ENCODE measurements around the gene TACSTD2. TPM values are rescaled to one million over a fixed set of nuclear protein-coding genes. Genes with fewer than 3 reads are reported as not detected.
"Not testable (repeated sequence)": the region's sequence is repeated elsewhere in the genome, so short reads cannot be mapped to it uniquely, and the experiment has no call there.

TACSTD2 gene
- total RNA-seq, 2 donors from 2014 or later: 0.46 to 0.51 TPM

DNA sequence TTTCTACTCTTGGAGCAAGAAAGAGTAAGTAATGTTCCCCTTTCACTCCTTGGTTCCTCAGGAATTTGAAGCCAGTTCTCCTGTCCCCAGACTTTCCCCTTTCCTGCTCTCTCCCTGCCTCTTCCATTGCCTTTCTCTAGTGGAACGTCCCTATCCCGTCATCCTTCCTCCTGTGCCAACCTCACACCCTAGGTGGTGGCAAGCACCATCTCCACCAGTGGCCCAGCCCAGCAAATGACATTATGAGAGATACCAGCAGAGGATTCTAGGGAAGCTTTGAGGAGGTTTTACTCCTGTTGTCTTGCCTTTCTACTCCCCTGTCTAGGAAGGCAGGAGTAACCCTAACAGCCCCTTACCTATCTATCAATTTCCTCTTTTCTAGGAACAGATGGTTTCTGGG, 8.1 kb upstream of the TACSTD2 start:
- peaks cover under 1% of the 10 kb centered on the region for H3K4me1 Mint-ChIP-seq
- H3K27me3 Mint-ChIP-seq (ENCODE audit: insufficient read depth): peaks cover 25% of the 10 kb centered on the region
- no peaks in the 10 kb centered on the region for H3K4me1 ChIP-seq (ENCODE audit: control insufficient read depth, insufficient read depth, low read length)
- H3K27me3 ChIP-seq (ENCODE audit: control insufficient read depth, insufficient read depth, low read length, poor library complexity, severe bottlenecking): peaks cover 14% of the 10 kb centered on the region
- WGBS, 2 experiments (ENCODE audit: insufficient coverage in 1 of 2, insufficient read length in 1 of 2): 42 to 58% methylated on average over 2 of the region's 2 CpGs
- H3K9me3 ChIP-seq (ENCODE audit: control insufficient read depth, low read length): no peaks in the 10 kb centered on the region
- DNase-seq: no peak
- no peak overlapping the region for H3K27ac Mint-ChIP-seq
- H3K27ac ChIP-seq (ENCODE audit: low read depth, low read length): no peak overlapping the region
- H3K36me3 ChIP-seq (ENCODE audit: control insufficient read depth, insufficient read depth, low read length): no peaks in the 10 kb centered on the region
- no peak overlapping the region for H3K9ac ChIP-seq (ENCODE audit: extremely low read depth, low read length, poor library complexity, severe bottlenecking)
- no peak overlapping the region for H3K4me3 Mint-ChIP-seq
- TF ChIP-seq, protein P1, sequence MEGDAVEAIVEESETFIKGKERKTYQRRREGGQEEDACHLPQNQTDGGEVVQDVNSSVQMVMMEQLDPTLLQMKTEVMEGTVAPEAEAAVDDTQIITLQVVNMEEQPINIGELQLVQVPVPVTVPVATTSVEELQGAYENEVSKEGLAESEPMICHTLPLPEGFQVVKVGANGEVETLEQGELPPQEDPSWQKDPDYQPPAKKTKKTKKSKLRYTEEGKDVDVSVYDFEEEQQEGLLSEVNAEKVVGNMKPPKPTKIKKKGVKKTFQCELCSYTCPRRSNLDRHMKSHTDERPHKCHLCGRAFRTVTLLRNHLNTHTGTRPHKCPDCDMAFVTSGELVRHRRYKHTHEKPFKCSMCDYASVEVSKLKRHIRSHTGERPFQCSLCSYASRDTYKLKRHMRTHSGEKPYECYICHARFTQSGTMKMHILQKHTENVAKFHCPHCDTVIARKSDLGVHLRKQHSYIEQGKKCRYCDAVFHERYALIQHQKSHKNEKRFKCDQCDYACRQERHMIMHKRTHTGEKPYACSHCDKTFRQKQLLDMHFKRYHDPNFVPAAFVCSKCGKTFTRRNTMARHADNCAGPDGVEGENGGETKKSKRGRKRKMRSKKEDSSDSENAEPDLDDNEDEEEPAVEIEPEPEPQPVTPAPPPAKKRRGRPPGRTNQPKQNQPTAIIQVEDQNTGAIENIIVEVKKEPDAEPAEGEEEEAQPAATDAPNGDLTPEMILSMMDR (conservative IDR thresholded peaks at IDR 0.05): no peak
- no peak overlapping the region for H3K4me3 ChIP-seq (ENCODE audit: low read length)
- no peaks in the 10 kb centered on the region for H3K36me3 Mint-ChIP-seq (ENCODE audit: low read depth)
- H3K9me3 Mint-ChIP-seq: no peaks in the 10 kb centered on the region

- H3K4me3 Mint-ChIP-seq: no peak overlapping the region
- Histone ChIP-seq H3K36me3 (ENCODE audit: control insufficient read depth, insufficient read depth, low read length) (no peaks in the 10 kb centered on the region), H3K4me3 (ENCODE audit: low read length) (no peak overlapping the region), H3K9me3 (ENCODE audit: control insufficient read depth, low read length) (no peaks in the 10 kb centered on the region), H3K4me1 (ENCODE audit: control insufficient read depth, insufficient read depth, low read length) (no peaks in the 10 kb centered on the region), H3K27ac (ENCODE audit: low read depth, low read length) (no peak overlapping the region), H3K9ac (ENCODE audit: extremely low read depth, low read length, poor library complexity, severe bottlenecking) (no peak overlapping the region), H3K27me3 (ENCODE audit: control insufficient read depth, insufficient read depth, low read length, poor library complexity, severe bottlenecking) (peaks cover 15% of the 10 kb centered on the region)
- DNase-seq: peak; percentile 75
- H3K36me3 Mint-ChIP-seq (ENCODE audit: low read depth): no peaks in the 10 kb centered on the region
- H3K9me3 Mint-ChIP-seq: no peaks in the 10 kb centered on the region
- peaks cover 30% of the 10 kb centered on the region for H3K27me3 Mint-ChIP-seq (ENCODE audit: insufficient read depth)
- H3K4me1 Mint-ChIP-seq: peaks cover 4% of the 10 kb centered on the region
- 58 to 86% methylated on average over 5 to 8 of the region's 8 CpGs for WGBS, 2 experiments (ENCODE audit: insufficient coverage in 1 of 2, insufficient read length in 1 of 2)
- TF ChIP-seq, protein P1 (conservative IDR thresholded peaks at IDR 0.05): no peak
- no peak overlapping the region for H3K27ac Mint-ChIP-seq
These were observed 7.2 kb upstream of the TACSTD2 start for GRCh38 chr1:58584082-58584895.

DNA sequence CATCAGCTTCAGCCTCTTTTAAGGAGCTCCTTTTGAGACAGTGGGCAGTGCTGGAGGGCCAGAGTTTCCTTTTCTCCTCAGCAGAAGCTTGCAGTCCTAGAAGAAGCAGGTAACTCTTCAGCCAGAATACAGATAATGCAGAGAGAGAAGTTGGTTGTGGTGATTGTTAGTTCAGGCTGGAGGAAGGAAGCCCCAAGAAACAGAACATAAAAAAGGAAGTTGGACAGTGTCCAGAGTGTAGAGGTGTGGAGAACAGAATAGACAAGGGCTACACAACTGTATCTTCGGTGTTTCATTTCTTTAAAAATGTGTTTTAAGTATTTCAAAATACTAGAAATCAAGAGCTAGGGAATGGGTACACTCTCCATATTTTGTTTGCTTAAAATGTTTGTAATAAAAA, 6.4 kb upstream of the TACSTD2 start:
- Mint-ChIP-seq H3K27ac (no peak overlapping the region), H3K4me1 (peaks cover 4% of the 10 kb centered on the region), H3K27me3 (ENCODE audit: insufficient read depth) (peaks cover 37% of the 10 kb centered on the region), H3K4me3 (no peak overlapping the region), H3K9me3 (no peaks in the 10 kb centered on the region), H3K36me3 (ENCODE audit: low read depth) (no peaks in the 10 kb centered on the region)
- no peak overlapping the region for H3K4me3 ChIP-seq (ENCODE audit: low read length)
- no peak for DNase-seq
- no peak overlapping the region for H3K9ac ChIP-seq (ENCODE audit: extremely low read depth, low read length, poor library complexity, severe bottlenecking)
- no peak overlapping the region for H3K27ac ChIP-seq (ENCODE audit: low read depth, low read length)
- H3K9me3 ChIP-seq (ENCODE audit: control insufficient read depth, low read length): no peaks in the 10 kb centered on the region
- H3K36me3 ChIP-seq (ENCODE audit: control insufficient read depth, insufficient read depth, low read length): no peaks in the 10 kb centered on the region
- 100% methylated on average over 1 of the region's 1 CpG for WGBS, 2 experiments (ENCODE audit: insufficient coverage in 1 of 2, insufficient read length in 1 of 2)
- peaks cover 20% of the 10 kb centered on the region for H3K27me3 ChIP-seq (ENCODE audit: control insufficient read depth, insufficient read depth, low read length, poor library complexity, severe bottlenecking)
- TF ChIP-seq, protein P1 (conservative IDR thresholded peaks at IDR 0.05): no peak
- H3K4me1 ChIP-seq (ENCODE audit: control insufficient read depth, insufficient read depth, low read length): no peaks in the 10 kb centered on the region

GRCh38 chr1:58582143-58582542, 5.1 kb upstream of the TACSTD2 start:
- not testable (repeated sequence) for H3K4me1 Mint-ChIP-seq; H3K4me3 ChIP-seq (ENCODE audit: low read length); H3K27ac Mint-ChIP-seq; H3K27ac ChIP-seq (ENCODE audit: low read depth, low read length); H3K4me3 Mint-ChIP-seq; H3K9ac ChIP-seq (ENCODE audit: extremely low read depth, low read length, poor library complexity, severe bottlenecking); H3K36me3 ChIP-seq (ENCODE audit: control insufficient read depth, insufficient read depth, low read length); DNase-seq; H3K4me1 ChIP-seq (ENCODE audit: control insufficient read depth, insufficient read depth, low read length); H3K9me3 ChIP-seq (ENCODE audit: control insufficient read depth, low read length); H3K9me3 Mint-ChIP-seq; H3K36me3 Mint-ChIP-seq (ENCODE audit: low read depth)
- WGBS, 2 experiments (ENCODE audit: insufficient coverage in 1 of 2, insufficient read length in 1 of 2): no CpG with 5 or more reads among the region's 1 CpG
- H3K27me3 Mint-ChIP-seq (ENCODE audit: insufficient read depth): peaks cover 50% of the 10 kb centered on the region
- H3K27me3 ChIP-seq (ENCODE audit: control insufficient read depth, insufficient read depth, low read length, poor library complexity, severe bottlenecking): peaks cover 34% of the 10 kb centered on the region

All from endodermal cell (in vitro differentiated cells).